Measurements from ENCODE around the gene USP32.

USP32 gene

DNA sequence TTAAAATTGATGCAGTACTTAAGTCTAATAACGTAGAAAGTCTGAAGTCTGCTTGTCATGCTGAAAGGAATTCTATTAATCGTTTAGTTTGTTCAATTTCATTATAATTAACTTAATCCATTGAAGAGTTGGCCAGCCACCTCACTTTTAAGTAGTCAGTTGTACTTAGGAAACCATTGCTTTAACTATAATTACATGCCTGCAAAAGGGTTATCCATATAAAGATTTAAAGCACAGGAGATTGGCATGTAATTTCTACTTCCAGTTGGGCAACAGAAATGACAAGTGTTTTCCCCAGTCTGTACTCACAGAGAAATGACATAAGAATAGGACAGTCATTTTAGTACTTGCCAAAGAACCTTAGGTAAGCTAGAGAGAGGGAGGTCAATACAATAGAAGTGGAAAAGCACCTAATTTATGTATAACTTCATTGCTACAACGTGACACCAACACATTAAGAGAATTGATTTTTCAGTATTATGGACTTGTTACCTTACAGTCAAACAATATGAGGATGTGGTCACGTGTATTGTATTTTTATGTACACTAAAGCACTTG lies 3.7 kb upstream of the USP32 start:
- no peak overlapping the region for H3K4me3 ChIP-seq (ENCODE audit: low read depth, low read length)
- TF ChIP-seq, protein P1, sequence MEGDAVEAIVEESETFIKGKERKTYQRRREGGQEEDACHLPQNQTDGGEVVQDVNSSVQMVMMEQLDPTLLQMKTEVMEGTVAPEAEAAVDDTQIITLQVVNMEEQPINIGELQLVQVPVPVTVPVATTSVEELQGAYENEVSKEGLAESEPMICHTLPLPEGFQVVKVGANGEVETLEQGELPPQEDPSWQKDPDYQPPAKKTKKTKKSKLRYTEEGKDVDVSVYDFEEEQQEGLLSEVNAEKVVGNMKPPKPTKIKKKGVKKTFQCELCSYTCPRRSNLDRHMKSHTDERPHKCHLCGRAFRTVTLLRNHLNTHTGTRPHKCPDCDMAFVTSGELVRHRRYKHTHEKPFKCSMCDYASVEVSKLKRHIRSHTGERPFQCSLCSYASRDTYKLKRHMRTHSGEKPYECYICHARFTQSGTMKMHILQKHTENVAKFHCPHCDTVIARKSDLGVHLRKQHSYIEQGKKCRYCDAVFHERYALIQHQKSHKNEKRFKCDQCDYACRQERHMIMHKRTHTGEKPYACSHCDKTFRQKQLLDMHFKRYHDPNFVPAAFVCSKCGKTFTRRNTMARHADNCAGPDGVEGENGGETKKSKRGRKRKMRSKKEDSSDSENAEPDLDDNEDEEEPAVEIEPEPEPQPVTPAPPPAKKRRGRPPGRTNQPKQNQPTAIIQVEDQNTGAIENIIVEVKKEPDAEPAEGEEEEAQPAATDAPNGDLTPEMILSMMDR (IDR thresholded peaks at IDR 0.05; ENCODE audit: low read depth, low read length), result no peak
- TF ChIP-seq MYC (IDR thresholded peaks at IDR 0.05; ENCODE audit: low read depth, low read length), result no peak
- TF ChIP-seq, protein P2, sequence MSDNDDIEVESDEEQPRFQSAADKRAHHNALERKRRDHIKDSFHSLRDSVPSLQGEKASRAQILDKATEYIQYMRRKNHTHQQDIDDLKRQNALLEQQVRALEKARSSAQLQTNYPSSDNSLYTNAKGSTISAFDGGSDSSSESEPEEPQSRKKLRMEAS (IDR thresholded peaks at IDR 0.05; ENCODE audit: low read depth, low read length), result no peak
- DNase-seq (ENCODE audit: low read depth), result peak; percentile 57

DNA sequence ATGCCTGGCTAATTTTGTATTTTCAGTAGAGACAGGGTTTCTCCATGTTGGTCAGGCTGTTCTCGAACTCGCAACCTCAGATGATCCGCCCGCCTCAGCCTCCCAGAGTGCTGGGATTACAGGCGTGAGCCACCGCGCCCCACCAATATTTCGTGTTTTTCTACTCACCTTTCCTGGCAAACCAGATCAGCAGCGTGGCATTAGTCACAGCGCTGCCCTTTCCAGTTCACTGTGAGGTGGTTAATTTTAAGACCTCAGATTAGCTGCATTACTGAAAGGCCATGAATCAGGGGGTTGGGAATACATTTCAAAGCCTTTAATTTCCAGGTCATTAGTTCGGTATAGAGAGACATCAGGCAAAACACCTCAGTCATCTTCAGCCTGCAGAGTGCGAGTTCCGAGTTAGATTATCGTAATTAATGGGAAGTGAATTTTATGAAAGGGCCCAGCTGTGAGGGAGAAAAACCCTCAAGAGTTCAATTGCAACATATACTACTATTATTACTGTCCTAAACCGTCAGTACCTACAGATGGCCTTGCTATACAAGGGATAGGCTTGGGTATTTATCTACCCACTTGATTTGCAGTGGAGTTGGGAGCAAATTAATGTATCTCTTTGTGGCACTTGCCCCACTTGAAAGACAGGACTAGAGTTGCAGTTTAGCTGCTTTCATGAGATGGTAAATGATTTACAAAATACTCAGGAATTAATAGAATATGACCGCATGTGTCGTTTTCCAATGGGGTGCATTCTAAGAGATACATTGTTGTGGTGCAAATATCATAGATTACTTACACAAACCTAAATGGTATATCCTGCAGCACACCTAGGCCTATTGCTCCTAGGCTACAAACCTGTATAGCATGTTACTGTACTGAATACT lies 2.1 kb upstream of the USP32 start:
- no peak for TF ChIP-seq MYC (IDR thresholded peaks at IDR 0.05; ENCODE audit: low read depth, low read length)
- H3K4me3 ChIP-seq (ENCODE audit: low read depth, low read length), result peak overlapping the region; percentile 36
- DNase-seq (ENCODE audit: low read depth), result peak; percentile 85

DNA sequence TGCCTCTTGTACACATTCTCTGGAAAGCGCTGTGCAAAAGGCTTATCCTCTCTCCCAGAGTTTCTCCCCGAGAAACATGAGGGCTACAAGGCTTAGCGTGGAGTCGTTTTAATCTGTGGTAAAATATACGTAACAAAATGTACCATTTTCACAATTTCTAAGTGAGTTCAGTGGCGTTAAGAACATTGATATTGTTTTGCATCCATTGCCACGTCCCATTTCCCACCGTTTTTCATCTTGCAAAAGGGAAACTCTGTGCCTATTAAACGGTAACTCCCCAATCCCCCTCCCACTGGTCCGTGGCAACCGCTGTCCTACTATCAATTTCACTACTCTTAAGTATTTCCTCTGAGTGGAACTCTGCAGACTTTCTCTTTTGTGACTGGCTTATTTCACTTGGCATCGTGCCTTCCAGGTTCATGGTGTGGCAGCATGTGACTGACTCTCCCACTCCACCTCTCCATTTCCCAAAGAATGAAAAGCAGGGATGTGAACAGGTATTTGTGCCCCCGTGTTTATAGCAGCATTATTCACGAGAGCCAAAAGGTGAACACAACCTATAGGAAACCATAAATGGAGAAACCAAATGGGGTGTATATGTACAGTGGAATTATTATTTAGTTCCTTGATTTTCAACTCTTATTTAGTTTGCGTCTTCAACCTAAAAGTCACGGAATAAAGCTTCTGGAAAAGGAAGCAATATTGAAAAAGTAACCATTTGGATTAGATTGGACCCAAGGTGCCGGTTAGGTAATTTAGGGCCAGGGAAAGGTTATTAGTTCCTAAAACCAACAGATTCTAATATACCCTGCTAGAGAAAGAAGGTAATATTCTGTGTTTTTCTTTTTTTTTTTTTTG lies 1.1 kb upstream of the USP32 start:
- peak; percentile 61; the same call in 1 of the 2 replicates for TF ChIP-seq MYC (IDR thresholded peaks at IDR 0.05; ENCODE audit: low read depth, low read length)
- TF ChIP-seq, protein P2 (IDR thresholded peaks at IDR 0.05; ENCODE audit: low read depth, low read length), result peak; percentile 75
- TF ChIP-seq POLR2A (IDR thresholded peaks at IDR 0.05; ENCODE audit: extremely low read depth, insufficient read length), result no peak
- TF ChIP-seq, protein P1 (IDR thresholded peaks at IDR 0.05; ENCODE audit: low read depth, low read length), result no peak
- peak; percentile 90 for DNase-seq (ENCODE audit: low read depth)
- peak overlapping the region; percentile 77 for H3K4me3 ChIP-seq (ENCODE audit: low read depth, low read length)

DNA sequence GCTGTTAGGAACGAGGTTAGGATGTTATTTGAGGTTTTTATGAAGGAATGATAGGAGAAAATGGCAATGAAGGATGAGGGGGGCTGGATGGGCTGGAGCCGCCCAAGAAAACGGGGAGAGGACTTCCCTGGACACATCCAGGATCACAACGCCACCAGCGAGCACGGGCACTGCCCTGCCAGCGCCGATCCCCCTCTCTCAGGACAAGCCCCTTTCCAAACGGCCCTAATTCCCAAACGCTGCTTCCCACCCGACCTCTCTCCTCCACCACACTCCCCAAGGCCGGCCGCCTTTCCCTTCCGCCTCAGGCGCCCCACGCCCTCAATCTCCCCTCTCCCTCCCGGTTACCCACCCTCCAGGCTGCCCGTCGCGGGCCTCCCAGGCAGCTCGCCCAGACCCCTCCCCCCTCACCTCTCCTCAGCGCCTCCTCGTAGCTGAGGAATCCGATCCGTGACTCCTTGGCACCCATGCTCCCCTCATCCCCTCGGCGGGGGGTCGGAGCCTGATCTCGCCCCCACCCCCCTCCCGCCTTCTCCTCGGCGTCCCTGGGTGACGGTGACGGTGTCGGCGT lies 377 bp downstream of the USP32 start:
- DNase-seq (ENCODE audit: low read depth), result no peak
- TF ChIP-seq, protein P2 (IDR thresholded peaks at IDR 0.05; ENCODE audit: low read depth, low read length), result no peak
- TF ChIP-seq MYC (IDR thresholded peaks at IDR 0.05; ENCODE audit: low read depth, low read length), result no peak; the same call in 1 of the 2 replicates
- TF ChIP-seq, protein P1 (IDR thresholded peaks at IDR 0.05; ENCODE audit: low read depth, low read length), result no peak
- TF ChIP-seq POLR2A (IDR thresholded peaks at IDR 0.05; ENCODE audit: extremely low read depth, insufficient read length), result no peak
- peak overlapping the region; percentile 92 for H3K4me3 ChIP-seq (ENCODE audit: low read depth, low read length)

DNA sequence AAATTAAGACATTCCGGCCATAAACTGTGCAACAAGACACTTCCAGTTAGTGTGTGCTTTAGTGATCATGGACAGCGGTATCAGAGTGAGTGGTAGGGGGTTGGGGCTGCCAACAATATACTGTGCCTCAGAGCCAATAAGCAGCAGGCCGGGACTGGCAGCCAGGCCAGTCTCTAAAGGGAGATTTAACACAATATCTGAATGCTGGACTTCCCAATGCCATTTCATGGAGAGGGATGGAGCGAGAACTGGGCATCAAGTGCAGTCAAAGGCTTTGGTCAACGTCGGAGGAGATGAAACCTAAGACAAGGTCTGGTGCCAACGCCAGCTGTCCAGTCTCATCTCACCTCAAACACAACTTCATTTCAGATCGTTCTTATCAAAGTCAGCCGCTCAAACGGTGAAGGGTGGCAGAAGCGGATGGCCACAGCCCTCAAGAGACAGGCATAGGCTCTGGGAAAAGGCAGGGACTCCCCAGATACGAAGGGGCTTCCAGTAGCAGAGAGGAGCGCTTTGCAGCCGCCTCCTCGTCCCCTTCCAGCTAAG lies 935 bp downstream of the USP32 start:
- no peak for TF ChIP-seq MYC (IDR thresholded peaks at IDR 0.05; ENCODE audit: low read depth, low read length)
- TF ChIP-seq, protein P1 (IDR thresholded peaks at IDR 0.05; ENCODE audit: low read depth, low read length), result no peak
- TF ChIP-seq POLR2A (IDR thresholded peaks at IDR 0.05; ENCODE audit: extremely low read depth, insufficient read length), result peak; percentile 28
- TF ChIP-seq, protein P2 (IDR thresholded peaks at IDR 0.05; ENCODE audit: low read depth, low read length), result peak; percentile 7; the same call in 1 of the 2 replicates
- H3K4me3 ChIP-seq (ENCODE audit: low read depth, low read length), result peak overlapping the region; percentile 92
- DNase-seq (ENCODE audit: low read depth), result peak; percentile 64
